GM12801 (cell line): ENCODE results near the gene BABAM2.

Source experiments
- CTCF ChIP-seq: IDR thresholded peaks from one replicate; pipeline ENCODE4 v1.5.1; 2011; ENCODE audit warnings: control low read depth; ENCODE audit not compliant: insufficient read length; ENCODE audit errors: extremely low read depth

Gene BABAM2

DNA sequence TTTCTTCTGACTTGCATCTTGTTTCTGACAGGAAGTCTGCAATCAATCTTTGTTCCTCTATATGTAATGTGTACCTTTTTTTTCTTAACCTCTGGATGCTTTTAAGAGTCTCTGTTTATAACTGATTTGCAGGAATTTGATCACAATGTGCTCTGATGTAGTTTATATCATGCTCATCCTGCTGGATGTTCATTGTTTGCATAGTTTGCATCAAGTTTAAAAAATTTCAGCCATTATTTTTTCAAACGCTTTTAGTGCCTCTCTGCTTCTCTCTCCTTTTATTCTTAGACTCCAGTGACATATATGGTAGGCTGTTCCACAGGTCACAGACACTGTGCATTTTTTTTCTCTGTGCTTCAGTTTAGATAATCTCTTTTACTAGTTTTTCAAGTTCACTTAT, 24.3 kb upstream of the BABAM2 start:
- TF ChIP-seq CTCF = no peak

DNA sequence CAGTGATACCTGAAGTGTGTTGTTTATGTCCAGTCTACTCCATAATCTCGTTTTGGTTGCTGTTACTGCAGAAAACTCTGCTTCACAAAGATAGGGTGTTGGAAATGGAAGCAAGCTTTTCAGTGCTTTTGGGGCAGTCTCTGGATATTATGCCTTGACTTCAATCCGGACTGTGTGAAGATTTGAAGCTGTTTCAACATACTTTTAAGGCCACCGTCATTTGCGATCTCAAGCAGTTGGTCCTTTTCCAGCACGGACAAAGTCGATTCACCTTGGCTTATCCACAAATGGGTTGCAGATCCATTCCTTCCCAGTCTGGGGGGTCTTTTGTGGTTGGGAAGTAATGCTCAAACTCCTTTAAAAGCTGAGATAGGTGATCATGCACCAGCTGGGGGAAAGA, 20.8 kb upstream of the BABAM2 start:
- no peak for TF ChIP-seq CTCF

DNA sequence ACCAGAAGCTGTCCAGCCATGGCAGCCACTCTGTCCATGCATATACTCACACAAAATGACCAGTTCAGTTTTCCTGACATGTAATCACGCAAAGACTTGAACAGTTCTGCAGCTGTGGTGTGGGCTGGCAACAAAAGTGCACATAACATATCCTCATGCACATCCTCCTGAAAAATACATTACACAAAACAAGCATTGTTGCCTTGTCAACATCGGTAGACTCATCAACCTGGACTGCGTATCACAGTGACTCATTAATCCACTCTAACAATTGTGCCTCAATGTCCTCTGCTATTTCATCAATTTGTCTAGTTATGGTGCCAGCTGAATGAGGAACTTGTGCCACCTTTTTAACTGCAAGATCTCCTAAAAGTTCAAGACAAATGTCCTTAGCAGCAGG, 19.8 kb upstream of the BABAM2 start:
- no peak for TF ChIP-seq CTCF

- no peak for TF ChIP-seq CTCF
Observed at GRCh38 chr2:27871802-27872201, 18.7 kb upstream of the BABAM2 start.

- TF ChIP-seq CTCF = no peak
Observed at GRCh38 chr2:27873091-27873490, 17.4 kb upstream of the BABAM2 start.

GRCh38 chr2:27875089-27875881, 15.2 kb upstream of the BABAM2 start:
- TF ChIP-seq CTCF = no peak

GRCh38 chr2:27878825-27879224, 11.7 kb upstream of the BABAM2 start:
- no peak for TF ChIP-seq CTCF
